ENCODE measurements around the gene ZNF132. TPM values are rescaled to one million over a fixed set of nuclear protein-coding genes. Genes with fewer than 3 reads are reported as not detected.

The ZNF132 gene
- total and polyA plus RNA-seq, 9 of the 15 experiments (the other 6 are each of a cell fraction or from before 2014, with no cell fraction given): 0.03 to 0.42 (median 0.10) TPM; not detected in 5

DNA sequence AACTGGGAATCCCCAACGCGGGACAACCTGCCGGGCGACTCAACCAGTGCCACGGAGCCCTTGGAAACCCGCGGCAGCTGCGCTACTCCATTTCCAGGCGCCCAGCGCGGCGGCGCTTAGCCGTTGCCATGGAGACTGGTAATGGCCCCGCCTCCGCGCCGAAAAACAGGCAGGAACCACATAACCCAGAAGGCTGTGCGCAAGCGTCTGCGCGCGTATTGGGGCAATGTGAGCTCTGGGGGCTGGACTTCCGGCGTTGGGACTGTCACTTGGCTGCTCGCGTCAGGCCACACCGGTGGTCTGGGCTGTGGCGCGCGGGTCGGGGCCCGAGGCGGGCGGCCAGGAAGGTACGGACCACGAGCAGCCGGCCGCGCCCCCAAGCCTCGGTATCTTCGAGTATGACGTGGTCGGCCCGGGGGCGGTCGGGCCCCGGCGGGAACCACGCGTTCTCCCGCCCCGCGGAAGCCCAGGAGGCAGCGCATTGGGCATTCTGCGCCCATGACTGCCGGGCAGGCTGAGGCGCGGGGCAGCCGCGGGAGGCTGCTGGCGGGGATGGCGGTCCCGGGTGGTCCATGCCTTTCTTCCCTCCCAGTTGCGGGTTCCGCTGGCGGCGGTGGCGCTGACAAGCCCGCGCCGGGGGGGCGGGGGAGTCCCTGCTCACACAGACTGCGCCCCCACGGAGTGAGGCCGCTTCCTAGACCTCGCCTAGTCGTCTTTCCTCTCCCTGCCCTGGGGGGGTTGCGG lies 11.6 kb upstream of the ZNF132 start, which contains the start of gene ZNF324B (continued):
- TF ChIP-seq PHF8 (IDR thresholded peaks at IDR 0.05; ENCODE audit: borderline replicate concordance, low read length) (peak; percentile 67; the same call in 1 of the 2 replicates), SAFB (IDR thresholded peaks at IDR 0.05; ENCODE audit: borderline replicate concordance, low read depth, low read length) (no peak), ZNF143 (CRISPR knock-in tag; IDR thresholded peaks at IDR 0.05) (peak; percentile 93), SRF (CRISPR knock-in tag; IDR thresholded peaks at IDR 0.05) (peak in 1 of 2 experiments; percentile 45; a peak in 2 of 4 replicates), SMARCA5 (IDR thresholded peaks at IDR 0.05) (no peak), CHD2 (IDR thresholded peaks at IDR 0.05; ENCODE audit: low read depth, low read length) (0 out of 2 replicates have a peak, but pooled peaks have one; percentile 45), JUN (IDR thresholded peaks at IDR 0.05; ENCODE audit: borderline replicate concordance, low read depth, low read length) (peak; percentile 38; the same call in 1 of the 2 replicates), JUN (CRISPR knock-in tag; IDR thresholded peaks at IDR 0.05; ENCODE audit: borderline replicate concordance) (no peak), MXI1 (IDR thresholded peaks at IDR 0.05; ENCODE audit: low read depth, low read length) (peak; percentile 87), RNF2 (IDR thresholded peaks at IDR 0.05) (0 out of 2 replicates have a peak, but pooled peaks have one; percentile 18), CAMTA2 (CRISPR knock-in tag; conservative IDR thresholded peaks at IDR 0.05) (no peak), PRMT5 (CRISPR knock-in tag; IDR thresholded peaks at IDR 0.05) (no peak), KDM5B (IDR thresholded peaks at IDR 0.05; ENCODE audit: insufficient replicate concordance, low read depth, low read length) (peak; percentile 54), POLR2A (conservative IDR thresholded peaks at IDR 0.05) (peak; percentile 82), DNMT1 (IDR thresholded peaks at IDR 0.05) (no peak), SMAD3 (CRISPR knock-in tag; conservative IDR thresholded peaks at IDR 0.05) (no peak), MAZ (CRISPR knock-in tag; conservative IDR thresholded peaks at IDR 0.05 in 1 of 2, IDR thresholded peaks at IDR 0.05 in 1 of 2) (peak in 1 of 2 experiments; percentile 64; a peak in 2 of 4 replicates), CBFA2T3 (IDR thresholded peaks at IDR 0.05) (no peak), U2AF1 (optimal IDR thresholded peaks at IDR 0.05; ENCODE audit: low read depth, low read length) (peak; percentile 82), IRF2 (CRISPR knock-in tag; IDR thresholded peaks at IDR 0.05) (no peak)
- TF ChIP-seq, protein P1, sequence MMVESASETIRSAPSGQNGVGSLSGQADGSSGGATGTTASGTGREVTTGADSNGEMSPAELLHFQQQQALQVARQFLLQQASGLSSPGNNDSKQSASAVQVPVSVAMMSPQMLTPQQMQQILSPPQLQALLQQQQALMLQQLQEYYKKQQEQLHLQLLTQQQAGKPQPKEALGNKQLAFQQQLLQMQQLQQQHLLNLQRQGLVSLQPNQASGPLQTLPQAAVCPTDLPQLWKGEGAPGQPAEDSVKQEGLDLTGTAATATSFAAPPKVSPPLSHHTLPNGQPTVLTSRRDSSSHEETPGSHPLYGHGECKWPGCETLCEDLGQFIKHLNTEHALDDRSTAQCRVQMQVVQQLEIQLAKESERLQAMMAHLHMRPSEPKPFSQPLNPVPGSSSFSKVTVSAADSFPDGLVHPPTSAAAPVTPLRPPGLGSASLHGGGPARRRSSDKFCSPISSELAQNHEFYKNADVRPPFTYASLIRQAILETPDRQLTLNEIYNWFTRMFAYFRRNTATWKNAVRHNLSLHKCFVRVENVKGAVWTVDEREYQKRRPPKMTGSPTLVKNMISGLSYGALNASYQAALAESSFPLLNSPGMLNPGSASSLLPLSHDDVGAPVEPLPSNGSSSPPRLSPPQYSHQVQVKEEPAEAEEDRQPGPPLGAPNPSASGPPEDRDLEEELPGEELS (CRISPR knock-in tag; IDR thresholded peaks at IDR 0.05; ENCODE audit: borderline replicate concordance): peak; percentile 38; the same call in 1 of the 2 replicates
- TF ChIP-seq, protein P2, sequence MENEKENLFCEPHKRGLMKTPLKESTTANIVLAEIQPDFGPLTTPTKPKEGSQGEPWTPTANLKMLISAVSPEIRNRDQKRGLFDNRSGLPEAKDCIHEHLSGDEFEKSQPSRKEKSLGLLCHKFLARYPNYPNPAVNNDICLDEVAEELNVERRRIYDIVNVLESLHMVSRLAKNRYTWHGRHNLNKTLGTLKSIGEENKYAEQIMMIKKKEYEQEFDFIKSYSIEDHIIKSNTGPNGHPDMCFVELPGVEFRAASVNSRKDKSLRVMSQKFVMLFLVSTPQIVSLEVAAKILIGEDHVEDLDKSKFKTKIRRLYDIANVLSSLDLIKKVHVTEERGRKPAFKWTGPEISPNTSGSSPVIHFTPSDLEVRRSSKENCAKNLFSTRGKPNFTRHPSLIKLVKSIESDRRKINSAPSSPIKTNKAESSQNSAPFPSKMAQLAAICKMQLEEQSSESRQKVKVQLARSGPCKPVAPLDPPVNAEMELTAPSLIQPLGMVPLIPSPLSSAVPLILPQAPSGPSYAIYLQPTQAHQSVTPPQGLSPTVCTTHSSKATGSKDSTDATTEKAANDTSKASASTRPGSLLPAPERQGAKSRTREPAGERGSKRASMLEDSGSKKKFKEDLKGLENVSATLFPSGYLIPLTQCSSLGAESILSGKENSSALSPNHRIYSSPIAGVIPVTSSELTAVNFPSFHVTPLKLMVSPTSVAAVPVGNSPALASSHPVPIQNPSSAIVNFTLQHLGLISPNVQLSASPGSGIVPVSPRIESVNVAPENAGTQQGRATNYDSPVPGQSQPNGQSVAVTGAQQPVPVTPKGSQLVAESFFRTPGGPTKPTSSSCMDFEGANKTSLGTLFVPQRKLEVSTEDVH (IDR thresholded peaks at IDR 0.05; ENCODE audit: low read depth, partially characterized antibody): peak; percentile 42
- TF ChIP-seq, protein P3, sequence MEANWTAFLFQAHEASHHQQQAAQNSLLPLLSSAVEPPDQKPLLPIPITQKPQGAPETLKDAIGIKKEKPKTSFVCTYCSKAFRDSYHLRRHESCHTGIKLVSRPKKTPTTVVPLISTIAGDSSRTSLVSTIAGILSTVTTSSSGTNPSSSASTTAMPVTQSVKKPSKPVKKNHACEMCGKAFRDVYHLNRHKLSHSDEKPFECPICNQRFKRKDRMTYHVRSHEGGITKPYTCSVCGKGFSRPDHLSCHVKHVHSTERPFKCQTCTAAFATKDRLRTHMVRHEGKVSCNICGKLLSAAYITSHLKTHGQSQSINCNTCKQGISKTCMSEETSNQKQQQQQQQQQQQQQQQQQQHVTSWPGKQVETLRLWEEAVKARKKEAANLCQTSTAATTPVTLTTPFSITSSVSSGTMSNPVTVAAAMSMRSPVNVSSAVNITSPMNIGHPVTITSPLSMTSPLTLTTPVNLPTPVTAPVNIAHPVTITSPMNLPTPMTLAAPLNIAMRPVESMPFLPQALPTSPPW (CRISPR knock-in tag; IDR thresholded peaks at IDR 0.05): peak; percentile 84

Measured in K562 (cell line).